Stimulated activated CD4-positive, alpha-beta T cell treated with anti-CD3 and anti-CD28 coated beads, Interleukin-4, amount 100 ng/mL, for 24 hours (primary cell): ENCODE results near the gene NR1H4.
"Not testable (repeated sequence)": the region's sequence is repeated elsewhere in the genome, so short reads cannot be mapped to it uniquely, and the experiment has no call there.

Experiments
- DNase-seq: peaks from one replicate; pipeline ENCODE4 v3.0.0-alpha.2; 2020

NR1H4 gene

DNA sequence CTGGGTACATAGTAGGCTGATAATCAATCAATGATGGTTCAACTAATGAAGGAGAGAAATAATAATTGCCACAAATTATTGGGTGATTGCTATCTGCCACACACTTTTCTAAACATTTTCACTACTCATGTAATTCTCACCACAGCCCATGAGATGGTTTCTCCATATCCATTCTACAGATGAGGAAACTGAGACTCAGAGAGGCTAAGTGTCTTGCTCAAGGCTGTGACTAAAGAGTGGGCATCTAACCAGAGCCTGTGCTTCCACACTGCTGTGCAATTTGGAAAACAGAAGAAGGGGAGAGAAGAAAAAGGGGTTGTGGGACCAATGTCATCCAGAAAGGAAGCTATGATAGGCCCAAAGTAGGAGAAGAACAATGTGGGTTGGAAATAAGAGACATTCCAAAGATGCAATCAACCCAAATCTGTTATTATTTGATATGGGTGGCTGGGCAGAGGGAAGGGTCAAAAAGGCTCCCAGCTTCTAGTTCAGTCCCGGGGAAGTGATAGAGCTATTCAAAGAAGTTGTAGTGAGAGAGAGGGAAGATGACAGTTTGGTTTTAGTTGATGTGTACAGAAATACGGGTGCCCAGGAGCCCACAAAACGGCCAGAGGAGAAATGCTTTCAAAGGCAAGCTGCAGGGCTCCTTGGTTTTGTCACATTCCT lies 483 bp upstream of the NR1H4 start:
- no peak for DNase-seq

DNA sequence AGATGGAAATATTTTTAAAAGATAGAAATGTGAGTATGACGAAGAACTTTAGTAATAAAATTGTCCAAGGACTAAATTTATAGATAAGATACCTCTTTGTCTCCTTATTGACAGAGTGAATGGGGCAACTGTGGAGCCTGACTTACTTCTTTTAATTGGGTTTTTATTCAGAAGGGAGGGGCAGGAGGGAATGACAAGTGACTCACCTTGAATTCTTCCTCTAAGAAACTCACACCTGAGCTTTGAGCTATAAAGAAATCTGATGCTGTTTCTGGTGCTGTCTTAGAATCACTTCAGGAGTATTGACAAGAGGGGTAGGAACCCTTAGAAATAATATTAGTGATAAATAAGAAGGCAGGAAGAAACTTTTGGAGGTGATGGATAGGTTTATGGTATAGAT lies 951 bp downstream of the NR1H4 start:
- DNase-seq, result no peak

DNA sequence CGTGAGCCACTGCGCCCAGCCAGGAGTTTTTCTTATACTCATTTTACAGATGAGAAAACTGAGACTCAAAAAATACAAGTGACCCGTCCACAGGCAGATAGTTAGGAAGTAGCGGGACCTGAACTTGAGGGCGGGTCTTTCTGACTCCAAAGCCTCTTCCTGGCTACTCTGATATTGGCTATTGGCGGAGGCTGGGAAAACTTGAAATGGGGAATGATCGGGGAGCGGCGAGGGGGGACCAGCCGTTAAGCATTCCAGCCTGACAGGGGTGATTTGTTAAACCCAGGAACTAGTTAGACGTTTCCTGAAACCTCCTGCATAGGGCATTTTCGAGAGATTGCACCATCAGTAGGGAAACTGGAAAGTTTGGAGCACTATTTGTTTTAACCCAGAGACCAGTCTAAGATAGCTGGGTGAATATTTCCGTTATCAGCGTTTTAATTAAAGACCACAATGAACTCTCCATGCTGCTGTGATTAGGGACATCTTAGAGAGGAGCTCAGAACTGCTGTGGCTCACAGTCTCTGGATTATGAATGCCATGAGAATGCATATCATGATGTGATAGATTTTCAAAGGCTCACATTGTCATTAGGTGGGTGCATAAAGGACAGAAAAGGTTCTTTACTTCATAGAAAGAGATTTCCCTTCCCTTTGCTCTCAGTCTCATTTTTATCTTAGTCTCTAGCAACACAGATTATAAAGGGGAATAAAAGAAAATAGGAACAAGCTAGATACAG lies 2.5 kb downstream of the NR1H4 start:
- DNase-seq, result no peak

DNA sequence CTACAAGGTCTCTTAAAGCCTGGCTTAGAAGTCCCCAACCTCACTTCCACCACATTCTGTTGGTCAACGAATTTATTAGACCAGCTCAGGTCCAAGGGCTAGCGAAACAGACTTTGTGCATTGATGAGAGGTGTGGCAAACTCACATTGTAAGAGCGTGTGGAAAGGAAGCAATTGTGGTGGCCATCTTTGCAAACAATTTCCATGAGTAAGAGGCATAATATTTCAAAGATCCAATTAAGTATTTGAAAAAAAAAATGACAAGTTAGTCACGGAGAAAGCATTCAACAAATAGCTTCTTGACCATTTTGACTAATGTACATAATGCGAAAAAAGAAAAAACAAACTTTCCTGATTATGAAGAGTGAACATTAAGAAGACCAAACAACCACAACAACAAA lies 7.4 kb downstream of the NR1H4 start:
- no peak for DNase-seq

DNA sequence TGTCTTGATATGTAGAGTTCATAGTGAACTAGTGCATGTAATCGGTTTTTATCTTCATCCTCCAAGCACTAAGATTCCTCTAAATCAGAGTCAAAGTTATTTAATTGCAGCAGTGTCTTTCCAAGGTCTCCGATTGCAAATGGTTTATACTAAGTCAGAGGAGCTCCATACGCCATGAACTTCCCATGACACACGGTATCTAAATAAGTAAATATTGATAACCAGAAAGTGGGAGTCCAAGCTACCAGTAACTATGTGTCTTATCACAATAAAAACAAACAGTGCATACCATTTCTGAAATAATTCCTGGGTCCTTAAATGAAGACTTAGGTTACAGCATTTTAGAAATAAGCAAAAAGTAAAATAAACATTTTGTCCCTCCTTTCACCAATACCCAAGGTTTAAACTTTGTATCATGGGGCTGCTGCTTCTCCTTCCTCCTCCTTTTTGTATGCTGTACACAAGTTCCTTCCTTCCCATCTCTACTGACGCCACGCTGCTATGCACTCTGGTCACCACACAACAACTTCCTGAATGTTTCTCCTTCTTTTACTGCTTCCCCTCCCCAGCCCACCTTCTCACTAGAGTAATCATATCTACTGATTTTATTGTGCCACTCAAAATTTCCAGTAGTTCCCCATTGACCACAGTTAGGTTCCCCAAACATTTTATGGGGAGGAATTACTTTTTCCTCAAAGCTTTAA lies 10.7 kb downstream of the NR1H4 start:
- no peak for DNase-seq

DNA sequence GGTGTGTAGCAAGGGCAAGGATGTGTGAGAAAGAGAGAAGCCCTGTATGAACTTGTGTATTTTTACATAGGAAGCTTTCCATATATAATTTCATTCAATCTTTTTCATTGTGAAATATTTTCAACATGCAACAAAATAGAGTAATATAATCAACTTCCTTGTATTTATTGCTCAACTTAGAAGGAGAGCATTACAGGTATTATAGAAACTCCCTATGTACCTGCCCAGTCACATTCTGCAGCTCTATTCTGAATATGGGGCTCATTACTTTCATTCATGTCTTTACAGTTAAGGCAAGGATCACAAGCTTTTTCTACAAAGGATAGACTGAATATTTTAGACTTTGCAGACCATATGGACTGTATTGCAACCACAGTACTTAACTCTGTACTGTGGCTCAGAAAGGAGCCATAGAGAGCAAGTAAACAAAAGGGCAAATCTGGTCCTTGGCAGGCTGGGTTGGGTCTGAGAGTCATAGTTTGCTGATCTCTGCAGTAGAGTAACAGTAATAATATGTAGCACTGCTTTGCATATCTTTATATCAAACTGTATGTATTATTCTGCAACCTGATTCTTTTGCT lies 11.3 kb downstream of the NR1H4 start:
- no peak for DNase-seq

DNA sequence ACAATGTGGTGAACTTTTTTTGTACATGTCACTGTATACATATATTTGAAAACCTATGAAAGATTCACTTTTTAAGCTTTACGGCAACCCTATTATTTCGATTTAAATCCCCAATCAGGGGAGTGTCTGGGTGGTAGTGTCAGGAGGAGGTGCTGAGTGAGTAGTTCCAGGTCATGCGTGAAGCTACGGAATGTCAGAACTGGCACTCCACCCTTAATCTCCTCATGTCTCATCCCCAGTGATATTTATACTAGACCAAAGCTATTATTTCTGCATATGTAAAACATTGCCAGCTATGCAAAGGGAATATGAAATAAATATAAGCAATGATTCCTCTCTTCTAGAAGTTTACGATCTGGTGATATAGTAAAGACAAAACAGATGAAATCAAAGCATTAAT lies 12.3 kb downstream of the NR1H4 start:
- DNase-seq, result no peak

DNA sequence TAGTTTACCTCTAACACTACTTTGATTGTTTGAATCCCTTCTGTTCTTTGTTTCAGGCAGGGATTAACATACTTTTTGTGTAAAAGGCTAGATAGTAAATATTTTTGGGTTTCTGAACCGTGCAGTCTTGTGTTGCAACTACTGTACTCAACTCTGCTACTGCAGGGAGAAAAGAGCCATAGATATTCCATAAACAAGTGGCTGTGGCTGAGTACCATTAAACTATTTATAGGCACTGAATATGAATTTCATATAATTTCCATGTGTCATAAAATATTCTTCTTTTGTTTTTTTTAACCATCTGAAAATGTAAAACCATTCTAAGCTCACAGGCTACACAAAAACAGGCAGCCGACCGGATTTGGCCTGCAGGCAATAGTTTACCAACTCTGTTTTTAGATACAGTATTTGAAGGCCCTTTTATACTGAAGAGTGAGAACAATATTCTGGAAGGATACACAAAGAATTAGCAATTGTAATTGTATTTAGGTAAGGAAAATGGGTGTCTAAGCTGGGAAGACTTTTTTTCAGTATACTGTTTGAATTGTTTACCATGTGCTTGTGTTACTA lies 15.7 kb downstream of the NR1H4 start:
- no peak for DNase-seq

DNA sequence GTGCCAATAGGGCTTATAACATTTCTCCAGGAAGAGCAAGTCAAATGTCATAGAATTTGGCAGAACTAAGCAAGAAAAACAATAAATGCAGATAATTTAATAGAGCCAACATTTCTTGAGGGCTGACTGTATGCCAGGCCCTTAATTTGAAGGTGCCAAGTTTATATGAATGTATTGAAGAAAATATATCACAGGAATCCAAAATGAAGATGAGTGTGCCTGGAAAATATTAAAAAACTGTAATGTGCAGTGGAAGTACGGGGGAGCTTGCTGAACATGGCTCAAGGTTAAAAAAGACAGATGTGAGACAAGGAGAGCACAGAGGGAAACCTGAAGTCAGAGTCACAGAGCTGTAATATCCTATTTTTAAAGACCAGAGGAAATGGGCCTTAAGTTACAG lies 16.4 kb downstream of the NR1H4 start:
- DNase-seq, result no peak

DNA sequence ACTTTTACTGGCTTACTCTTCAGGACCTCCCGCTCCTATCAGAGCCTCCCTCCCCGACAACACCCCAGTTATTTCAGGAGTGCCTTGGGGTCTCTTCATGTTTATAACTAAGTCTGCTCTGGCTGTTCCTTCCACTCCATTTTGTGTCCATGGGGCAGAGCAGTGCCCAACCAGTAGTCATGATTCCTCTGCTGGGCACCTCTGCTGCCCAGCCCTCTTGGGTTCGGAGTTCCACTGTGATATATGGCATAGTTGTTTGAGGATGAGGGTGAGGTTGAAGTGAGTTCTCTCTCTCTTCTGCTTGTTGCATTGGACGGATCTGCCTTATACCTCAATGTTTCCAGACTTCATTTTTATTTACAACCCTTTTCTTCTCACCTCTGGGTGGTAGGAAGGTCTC lies 17.4 kb downstream of the NR1H4 start:
- DNase-seq, result no peak

DNA sequence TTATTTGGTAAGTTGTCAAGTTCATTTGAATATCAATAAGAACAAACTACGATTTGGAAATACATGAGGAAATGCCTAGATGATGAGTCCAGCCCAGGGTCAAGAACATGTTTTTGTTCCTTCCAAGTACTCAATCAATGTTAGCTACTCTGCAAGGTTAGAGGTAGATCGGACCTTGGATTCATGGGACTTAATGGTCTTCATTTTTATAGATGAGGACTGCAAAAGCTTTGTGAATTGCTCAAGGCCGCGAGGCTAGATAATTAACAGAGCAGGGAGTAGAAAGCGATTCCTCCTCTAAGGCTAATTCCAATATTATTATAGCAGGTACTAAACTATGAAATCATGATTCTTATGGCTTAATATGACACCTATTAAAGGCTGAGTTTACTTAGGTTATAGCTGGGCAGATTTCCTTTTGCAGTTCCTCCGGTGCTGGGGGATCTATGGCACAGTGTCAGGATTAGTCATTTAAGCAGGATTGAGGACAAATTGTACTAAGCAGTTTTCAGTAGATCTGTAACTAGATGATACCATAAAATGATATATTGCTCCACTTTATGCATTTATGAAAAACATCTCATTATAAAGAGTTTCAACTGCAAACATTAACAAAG lies 19.8 kb downstream of the NR1H4 start:
- DNase-seq, result no peak

DNA sequence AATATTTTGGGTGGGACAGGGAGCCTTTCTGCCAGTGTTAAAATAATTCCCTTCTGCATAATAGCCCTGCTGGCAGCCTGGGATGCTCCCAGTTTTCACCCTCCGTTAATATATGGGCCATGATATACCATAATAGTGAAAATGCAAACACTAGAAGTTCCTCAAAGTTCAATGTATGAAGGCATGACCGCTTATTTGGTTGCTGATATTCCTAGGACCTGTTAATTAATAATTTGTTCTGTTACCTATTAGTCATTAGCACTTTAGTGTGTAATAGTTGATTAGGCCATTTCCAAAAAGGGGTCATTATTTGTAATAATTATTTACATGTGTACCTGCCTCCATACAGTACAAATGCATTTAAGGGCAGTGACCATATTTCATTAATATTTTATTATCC lies 20.4 kb downstream of the NR1H4 start:
- DNase-seq, result no peak

DNA sequence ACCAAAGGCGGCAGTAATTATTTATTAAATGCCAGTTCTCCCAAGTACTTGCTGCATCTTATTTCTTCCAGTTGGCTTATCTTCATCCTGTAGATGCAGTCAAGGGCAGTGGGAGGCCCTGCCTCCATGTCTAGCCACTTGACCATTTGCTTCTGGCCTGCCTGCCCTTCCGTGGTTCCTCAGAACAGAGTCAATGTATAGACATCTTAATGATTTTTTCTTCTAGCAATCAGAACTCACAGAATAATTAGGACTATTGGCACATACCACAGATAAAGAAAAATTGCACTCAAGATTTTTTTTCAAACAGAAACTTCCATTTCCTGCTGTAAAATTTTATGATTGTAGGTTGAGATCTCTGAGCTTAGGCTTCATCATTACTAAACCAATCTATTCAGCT lies 20.9 kb downstream of the NR1H4 start:
- no peak for DNase-seq

DNA sequence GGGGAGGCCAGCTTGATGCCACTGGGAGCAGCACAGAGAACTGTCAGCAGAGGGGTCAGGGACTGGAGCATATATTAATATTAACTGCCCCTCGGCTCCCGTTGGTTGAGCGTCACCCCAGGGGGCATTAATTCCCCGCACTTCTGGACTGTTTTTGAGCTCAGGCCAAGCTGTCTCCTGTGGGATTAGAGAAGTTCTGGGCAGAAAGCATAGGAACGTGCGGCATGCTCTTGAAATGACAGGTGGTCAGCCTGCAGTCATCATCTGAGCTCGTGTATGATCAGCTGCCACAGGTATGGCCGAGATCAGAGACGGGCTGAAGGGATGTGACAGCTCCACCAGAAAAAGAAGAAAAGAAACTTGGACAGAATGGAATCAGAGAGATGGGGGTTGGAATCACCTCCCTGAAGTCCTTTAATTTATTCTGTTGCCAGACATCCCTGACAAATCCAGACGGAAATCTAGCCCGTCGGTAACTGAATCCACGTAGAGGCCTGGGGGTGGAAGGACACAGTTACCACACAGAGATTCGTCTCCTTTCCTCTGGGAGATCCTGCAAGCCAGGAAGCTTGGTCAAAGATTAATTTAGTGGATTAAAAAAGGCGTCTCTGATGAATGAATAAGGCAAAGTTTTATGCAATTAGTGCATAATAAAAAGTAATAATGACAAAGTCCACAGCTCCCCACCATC lies 23.6 kb downstream of the NR1H4 start:
- DNase-seq, result no peak

DNA sequence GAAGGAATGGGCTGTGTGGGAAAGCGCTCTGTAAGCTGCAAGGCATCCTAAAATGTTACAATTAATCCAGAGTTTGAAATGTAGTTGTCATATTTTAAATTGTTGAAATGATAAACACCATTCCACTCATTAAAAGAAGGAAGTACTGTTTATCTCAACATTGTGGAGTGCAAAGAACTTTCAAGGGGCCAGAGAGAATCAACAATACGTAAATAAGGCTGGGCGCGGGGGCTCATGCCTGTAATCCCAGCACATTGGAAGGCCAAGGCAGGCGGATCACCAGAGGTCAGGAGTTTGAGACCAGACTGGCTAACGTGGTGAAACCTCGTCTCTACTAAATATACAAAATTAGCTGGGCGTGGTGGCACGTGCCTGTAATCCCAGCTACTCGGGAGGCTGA lies 24.5 kb downstream of the NR1H4 start:
- no peak for DNase-seq

DNA sequence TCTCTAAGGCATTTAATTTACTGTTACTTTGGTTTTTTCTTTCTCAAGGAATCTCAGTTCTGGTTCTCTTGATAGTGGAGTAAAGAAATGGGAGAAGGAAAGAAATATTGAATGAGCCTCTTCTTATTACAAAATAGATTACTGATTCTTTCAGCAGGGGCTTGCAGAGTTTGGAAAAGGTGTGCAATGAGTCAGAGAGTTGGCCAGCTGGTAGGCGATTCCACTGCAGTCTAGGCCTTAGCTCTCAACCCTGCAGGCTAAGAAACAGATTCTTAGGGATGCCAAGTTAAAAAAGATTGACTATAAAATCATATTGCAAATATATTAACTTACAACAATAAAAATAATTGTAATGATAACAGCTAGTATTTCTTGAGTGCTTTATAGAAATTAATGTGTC lies 25.8 kb downstream of the NR1H4 start:
- no peak for DNase-seq

DNA sequence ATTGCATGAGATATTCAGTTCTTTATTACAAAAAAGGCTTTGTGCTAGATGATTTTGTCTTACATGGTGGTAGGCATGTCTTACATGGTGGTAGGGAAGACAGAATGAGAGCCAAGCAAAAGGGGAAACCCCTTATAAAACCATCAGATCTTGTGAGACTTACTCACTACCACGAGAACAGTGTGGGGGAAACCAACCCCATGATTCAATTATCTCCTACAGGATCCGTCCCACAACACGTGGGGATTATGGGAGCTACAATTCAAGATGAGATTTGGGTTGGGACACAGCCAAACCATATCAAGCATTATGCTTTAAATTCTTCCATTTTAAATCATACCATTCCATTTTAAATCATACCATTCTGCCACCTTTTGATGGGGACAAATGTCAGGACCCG lies 29.1 kb downstream of the NR1H4 start:
- DNase-seq, result not testable (repeated sequence)

DNA sequence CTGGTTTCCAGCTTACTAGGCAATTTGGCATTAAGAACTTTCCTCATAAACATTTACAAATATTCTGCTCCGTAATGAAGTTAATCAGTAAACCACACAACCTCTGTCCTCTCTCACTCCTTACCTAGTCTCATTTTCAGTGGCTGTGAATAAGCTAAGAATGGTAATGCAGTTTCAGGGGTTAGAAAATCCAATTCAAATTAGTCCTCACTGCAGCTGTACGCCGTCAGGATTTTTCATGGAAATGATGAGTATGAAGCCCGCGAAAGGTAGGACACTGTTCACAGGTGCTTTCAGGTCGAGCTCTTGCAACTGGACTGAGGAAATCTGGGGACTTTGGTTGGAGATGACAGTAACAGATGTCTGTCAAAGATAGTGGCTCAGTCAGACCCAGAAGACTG lies 29.6 kb downstream of the NR1H4 start:
- DNase-seq, result no peak

DNA sequence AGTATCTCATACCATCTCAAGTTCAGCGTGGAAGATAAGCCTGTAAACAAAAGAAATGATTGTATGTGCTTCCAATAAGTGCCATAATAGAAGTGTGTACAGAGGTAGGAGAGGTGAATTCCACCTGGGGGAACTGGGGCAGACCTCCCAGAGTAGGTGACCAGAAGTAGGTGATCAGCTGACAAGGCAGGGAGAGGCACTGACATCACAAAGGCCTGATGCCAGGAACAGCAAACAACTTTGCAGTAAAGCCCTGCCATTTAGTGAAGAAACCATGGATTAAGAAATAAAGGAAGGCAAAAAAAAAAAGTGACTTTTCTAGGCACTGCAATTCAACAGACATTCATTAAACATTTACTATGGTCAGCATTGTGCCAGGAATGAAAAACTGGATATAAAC lies 31.1 kb downstream of the NR1H4 start:
- DNase-seq, result no peak

DNA sequence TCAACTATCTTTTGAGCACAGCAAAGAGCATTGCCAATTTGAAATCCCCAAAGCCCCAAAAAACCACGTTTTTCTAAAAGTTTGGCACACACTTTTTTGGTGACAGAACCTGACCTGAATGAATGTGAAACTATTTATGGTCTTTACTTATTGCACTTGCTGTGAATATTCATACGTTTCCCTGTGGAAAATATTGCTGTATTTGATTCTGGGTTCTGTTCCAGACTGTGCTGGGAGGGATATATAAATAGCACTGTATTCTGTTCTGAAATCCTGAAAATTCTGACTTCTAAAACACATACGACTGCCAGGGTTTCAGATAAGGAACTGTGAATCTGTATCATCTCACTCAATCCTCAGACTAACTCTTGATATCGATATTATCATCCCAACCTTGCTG lies 35.1 kb downstream of the NR1H4 start:
- DNase-seq, result no peak

DNA sequence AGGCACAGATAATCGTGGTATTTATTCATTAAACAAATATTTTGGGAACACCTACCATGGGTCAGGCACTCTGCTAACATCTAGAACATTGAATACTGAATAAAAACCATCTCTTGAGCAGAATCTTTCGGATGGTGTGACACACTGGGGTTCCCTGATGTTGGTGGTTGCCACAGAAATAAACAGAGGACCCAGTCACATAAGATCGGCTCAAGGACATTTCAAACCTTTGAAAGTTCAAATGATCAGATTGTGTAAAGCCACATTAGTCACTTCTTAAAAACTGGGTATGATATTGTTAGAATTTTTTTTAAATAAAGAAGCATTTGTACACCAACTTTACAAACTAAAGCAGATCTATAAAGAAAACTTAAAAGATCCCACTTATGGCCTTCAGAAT lies 39.0 kb downstream of the NR1H4 start:
- no peak for DNase-seq

DNA sequence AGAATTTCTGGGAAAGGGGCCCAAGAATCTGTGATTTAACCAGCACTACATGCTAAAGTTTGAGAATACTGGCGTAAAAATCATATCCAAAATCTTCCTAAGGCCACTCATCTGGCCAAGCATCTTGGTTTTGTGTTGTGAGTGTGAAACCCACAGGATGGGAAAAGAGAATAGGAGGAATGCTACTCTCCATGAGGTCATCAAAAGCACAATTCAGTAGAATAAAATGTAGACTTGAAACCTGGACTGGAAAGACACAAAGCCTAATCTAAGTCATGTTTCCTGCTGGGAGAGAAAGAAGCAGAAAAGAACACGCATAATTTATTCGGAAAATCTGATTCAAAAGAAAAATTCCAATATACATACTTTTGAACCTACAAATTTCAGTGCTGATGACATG lies 42.3 kb downstream of the NR1H4 start:
- no peak for DNase-seq

DNA sequence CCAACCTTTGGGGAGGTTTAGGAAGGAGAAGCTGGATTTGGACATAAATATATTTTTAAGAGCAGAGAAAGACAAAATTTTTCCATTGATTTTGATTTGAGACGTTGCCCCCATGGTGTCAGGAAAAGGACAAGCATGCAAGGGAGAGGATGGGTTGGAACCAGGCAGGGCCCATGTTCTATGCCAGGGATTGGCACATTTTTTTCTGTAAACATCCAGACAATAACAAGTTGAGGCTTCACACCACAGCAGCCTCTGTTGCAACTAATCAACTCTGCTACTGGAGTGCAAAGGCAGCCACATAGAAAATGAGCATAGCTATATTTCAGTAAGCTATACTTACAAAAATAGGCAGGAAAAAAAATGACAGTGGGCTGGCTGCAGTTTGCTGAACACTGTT lies 44.7 kb downstream of the NR1H4 start:
- no peak for DNase-seq
